A673 (cell line): ENCODE measurements around the gene ATP5PD. TPM values are rescaled to one million over a fixed set of nuclear protein-coding genes. Genes with fewer than 3 reads are reported as not detected.

Experiments
- BruUV-seq: library from RNA; stranded (reverse); fragments of 400-500 nt; replicated peaks from 2 replicates; lab custom pipeline; 2021; lab: Mats Ljungman, UMichigan
- CTCF ChIA-PET: fragments of 300-600 bp; sonication (Branson Sonifier 250); formaldehyde crosslinking; loops from one replicate; lab custom pipeline; 2022; ENCODE audit warnings: antibody characterized with exemption; lab: Charles Lee
- POLR2A ChIA-PET: fragments of 300-600 bp; sonication (Branson Sonifier 250); formaldehyde crosslinking; loops from one replicate; lab custom pipeline; 2022; ENCODE audit warnings: antibody characterized with exemption; ENCODE audit not compliant: low non-redundant PET; lab: Charles Lee
- DNase-seq: peaks from one replicate; pipeline ENCODE4 v3.0.0-alpha.2; 2015; ENCODE audit warnings: low spot score
- H3K27ac ChIP-seq: fragments of 200-600 bp; sonication (generic); 2 replicates; pipeline ENCODE4 v1.5.1; 2016; ENCODE audit warnings: mixed run types, low read depth, mild to moderate bottlenecking, mixed read lengths, antibody characterized with exemption, low read length; ENCODE audit not compliant: poor library complexity, severe bottlenecking
- H3K27me3 ChIP-seq: fragments of 200-600 bp; sonication (generic); replicated peaks from 2 replicates; pipeline ENCODE4 v1.6.1; 2017; ENCODE audit warnings: mixed run types, low read depth, mild to moderate bottlenecking, mixed read lengths, antibody characterized with exemption, low read length; ENCODE audit not compliant: insufficient read depth, poor library complexity
- H3K36me3 ChIP-seq: fragments of 200-600 bp; sonication (generic); 2 replicates; pipeline ENCODE4 v1.6.1; 2016; ENCODE audit warnings: mixed run types, mild to moderate bottlenecking, mixed read lengths, antibody characterized with exemption, low read length; ENCODE audit not compliant: insufficient read depth, poor library complexity, severe bottlenecking
- H3K4me1 ChIP-seq: fragments of 200-600 bp; sonication (generic); 2 replicates; pipeline ENCODE4 v1.6.1; 2017; ENCODE audit warnings: mixed run types, mild to moderate bottlenecking, mixed read lengths, antibody characterized with exemption, low read length; ENCODE audit not compliant: insufficient read depth, poor library complexity, severe bottlenecking
- H3K4me3 ChIP-seq: fragments of 200-600 bp; sonication (generic); 2 replicates; pipeline ENCODE4 v1.5.1; 2016; ENCODE audit warnings: low read depth, mixed run types, mild to moderate bottlenecking, mixed read lengths, low read length; ENCODE audit not compliant: poor library complexity, severe bottlenecking
- H3K9me3 ChIP-seq: fragments of 200-600 bp; sonication (generic); 2 replicates; pipeline ENCODE4 v1.6.1; 2016; ENCODE audit warnings: mixed run types, low read depth, mild to moderate bottlenecking, mixed read lengths, antibody characterized with exemption, low read length; ENCODE audit not compliant: poor library complexity, severe bottlenecking
- EZH2 ChIP-seq: fragments of 200-600 bp; sonication (generic); IDR thresholded peaks from 2 replicates; pipeline ENCODE4 v1.6.1; 2017; ENCODE audit warnings: borderline replicate concordance, low read depth, mild to moderate bottlenecking, mixed read lengths, antibody characterized with exemption, low read length; ENCODE audit not compliant: poor library complexity, severe bottlenecking
- intact Hi-C: fragments of 100-400 bp; cut with micrococcal nuclease; formaldehyde crosslinking; loops from one replicate; pipeline ENCODE4 v1.10.0; 2022; ENCODE audit not compliant: unreplicated experiment
- total RNA-seq: library from RNA; stranded (reverse); gene quantifications from 2 replicates; pipeline ENCODE4 v1.2.3, GENCODE V29; 2021
- TF ChIP-seq, protein P1 (sequence below): fragments of 300-800, 200-600 bp; sonication (generic); conservative IDR thresholded peaks from 2 replicates; pipeline ENCODE4 v1.5.1; 2017; ENCODE audit warnings: low read depth, mild to moderate bottlenecking, antibody characterized with exemption, low read length, moderate library complexity, mixed read lengths

ATP5PD gene
- total RNA-seq, 1 experiment from 2014 or later = 291 TPM

DNA sequence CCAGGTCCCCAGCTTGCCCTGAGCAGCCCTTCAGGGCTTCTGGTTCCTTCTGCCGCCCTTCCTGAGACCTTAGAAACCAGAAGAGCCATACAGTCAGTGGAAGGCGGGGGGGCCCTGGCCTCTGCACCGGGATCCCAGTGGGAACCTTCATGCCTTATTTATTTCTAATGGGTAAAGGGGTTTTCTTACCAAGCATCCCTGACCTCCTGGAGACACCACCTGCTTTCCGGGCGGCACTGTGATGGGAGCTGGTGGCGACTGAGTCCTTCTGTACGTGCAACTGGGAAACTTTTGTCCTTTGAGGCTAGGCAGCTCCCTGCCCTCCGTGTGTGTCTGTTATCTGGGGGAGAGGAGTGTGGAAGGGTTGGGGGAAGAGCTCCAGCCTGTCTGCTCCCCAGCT is 41.5 kb downstream of the ATP5PD start:
- ChIA-PET CTCF (no interaction called here), POLR2A (no interaction called here)
- Histone ChIP-seq H3K27me3 (no peaks in the 10 kb centered on the region), H3K4me1 (no peaks in the 10 kb centered on the region), H3K9me3 (no peaks in the 10 kb centered on the region), H3K4me3 (no peak overlapping the region), H3K27ac (no peak overlapping the region), H3K36me3 (no peaks in the 10 kb centered on the region)
- TF ChIP-seq, protein P1, sequence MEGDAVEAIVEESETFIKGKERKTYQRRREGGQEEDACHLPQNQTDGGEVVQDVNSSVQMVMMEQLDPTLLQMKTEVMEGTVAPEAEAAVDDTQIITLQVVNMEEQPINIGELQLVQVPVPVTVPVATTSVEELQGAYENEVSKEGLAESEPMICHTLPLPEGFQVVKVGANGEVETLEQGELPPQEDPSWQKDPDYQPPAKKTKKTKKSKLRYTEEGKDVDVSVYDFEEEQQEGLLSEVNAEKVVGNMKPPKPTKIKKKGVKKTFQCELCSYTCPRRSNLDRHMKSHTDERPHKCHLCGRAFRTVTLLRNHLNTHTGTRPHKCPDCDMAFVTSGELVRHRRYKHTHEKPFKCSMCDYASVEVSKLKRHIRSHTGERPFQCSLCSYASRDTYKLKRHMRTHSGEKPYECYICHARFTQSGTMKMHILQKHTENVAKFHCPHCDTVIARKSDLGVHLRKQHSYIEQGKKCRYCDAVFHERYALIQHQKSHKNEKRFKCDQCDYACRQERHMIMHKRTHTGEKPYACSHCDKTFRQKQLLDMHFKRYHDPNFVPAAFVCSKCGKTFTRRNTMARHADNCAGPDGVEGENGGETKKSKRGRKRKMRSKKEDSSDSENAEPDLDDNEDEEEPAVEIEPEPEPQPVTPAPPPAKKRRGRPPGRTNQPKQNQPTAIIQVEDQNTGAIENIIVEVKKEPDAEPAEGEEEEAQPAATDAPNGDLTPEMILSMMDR = no peak
- no peak for DNase-seq
- intact Hi-C loops = no loop called here
- no TSS peak for BruUV-seq

DNA sequence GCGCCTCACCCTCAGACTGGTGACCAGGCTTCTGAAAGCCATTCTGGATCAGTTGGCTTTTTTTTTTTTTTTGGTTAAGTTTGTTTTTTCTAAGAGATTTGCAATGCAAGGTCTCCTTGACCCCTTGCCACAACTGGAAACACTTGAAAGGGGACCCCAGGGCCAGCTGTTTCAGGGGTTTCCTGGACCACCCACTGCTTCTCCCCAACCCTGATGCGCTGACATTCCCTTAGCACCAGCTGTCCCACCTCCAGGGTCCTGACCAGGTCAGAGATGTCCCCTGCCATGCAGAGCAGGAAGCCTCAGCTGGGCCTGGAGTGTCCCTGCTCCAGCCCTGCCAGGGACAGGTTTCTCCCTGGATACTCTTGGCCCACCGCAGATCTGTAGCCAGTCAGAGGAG is 42.4 kb downstream of the ATP5PD start:
- BruUV-seq = no TSS peak
- no peaks in the 10 kb centered on the region for H3K9me3 ChIP-seq
- intact Hi-C loops = no loop called here
- H3K36me3 ChIP-seq = no peaks in the 10 kb centered on the region
- H3K27me3 ChIP-seq = no peaks in the 10 kb centered on the region
- H3K4me1 ChIP-seq = no peaks in the 10 kb centered on the region
- DNase-seq = no peak
- H3K4me3 ChIP-seq = no peak overlapping the region
- H3K27ac ChIP-seq = no peak overlapping the region
- TF ChIP-seq, protein P1 = no peak
- TF ChIP-seq EZH2 = no peak
- CTCF ChIA-PET = no interaction called here
- POLR2A ChIA-PET = no interaction called here

DNA sequence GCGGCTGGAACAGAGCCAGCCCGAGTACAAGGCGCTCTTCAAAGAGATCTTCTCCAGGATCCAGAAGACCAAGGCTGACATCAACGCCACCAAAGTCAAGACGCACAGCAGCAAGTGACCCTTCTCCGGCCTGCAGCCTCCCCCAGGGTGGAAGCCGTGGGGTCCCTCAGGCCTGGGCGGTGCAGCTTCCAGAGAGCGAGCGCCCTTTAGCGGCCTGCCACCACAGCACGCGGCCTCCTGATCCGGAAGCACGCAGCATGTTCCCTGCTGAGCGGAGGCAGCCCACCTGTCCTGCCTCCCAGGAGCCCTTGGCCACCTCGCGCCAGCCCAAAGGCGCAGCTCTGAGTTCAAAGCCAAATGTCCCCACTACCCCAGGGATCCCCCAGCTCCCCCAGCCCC is 42.8 kb downstream of the ATP5PD start:
- no peak for DNase-seq
- no peak overlapping the region for H3K4me3 ChIP-seq
- H3K36me3 ChIP-seq = no peaks in the 10 kb centered on the region
- ChIA-PET CTCF (no interaction called here), POLR2A (no interaction called here)
- TF ChIP-seq EZH2 = no peak
- TF ChIP-seq, protein P1 = no peak
- no peaks in the 10 kb centered on the region for H3K4me1 ChIP-seq
- H3K27ac ChIP-seq = no peak overlapping the region
- no TSS peak for BruUV-seq
- no peaks in the 10 kb centered on the region for H3K9me3 ChIP-seq
- intact Hi-C loops = no loop called here
- no peaks in the 10 kb centered on the region for H3K27me3 ChIP-seq
